GM18507 (cell line): ENCODE measurements around the gene FSD1.

Source experiments
- DNase-seq: peaks from one replicate; pipeline ENCODE4 v3.0.0; 2011; ENCODE audit warnings: low read depth; ENCODE audit not compliant: insufficient read length; ENCODE audit errors: extremely low spot score
- FAIRE-seq: peaks from 2 replicates; lab custom pipeline; 2011; peaks lifted over from hg19 to GRCh38; lab: Jason Lieb, UNC

The FSD1 gene

GRCh38 chr19:4371247-4372164, 67.1 kb downstream of the FSD1 start:
- DNase-seq (no peak), FAIRE-seq (no peak)

DNA sequence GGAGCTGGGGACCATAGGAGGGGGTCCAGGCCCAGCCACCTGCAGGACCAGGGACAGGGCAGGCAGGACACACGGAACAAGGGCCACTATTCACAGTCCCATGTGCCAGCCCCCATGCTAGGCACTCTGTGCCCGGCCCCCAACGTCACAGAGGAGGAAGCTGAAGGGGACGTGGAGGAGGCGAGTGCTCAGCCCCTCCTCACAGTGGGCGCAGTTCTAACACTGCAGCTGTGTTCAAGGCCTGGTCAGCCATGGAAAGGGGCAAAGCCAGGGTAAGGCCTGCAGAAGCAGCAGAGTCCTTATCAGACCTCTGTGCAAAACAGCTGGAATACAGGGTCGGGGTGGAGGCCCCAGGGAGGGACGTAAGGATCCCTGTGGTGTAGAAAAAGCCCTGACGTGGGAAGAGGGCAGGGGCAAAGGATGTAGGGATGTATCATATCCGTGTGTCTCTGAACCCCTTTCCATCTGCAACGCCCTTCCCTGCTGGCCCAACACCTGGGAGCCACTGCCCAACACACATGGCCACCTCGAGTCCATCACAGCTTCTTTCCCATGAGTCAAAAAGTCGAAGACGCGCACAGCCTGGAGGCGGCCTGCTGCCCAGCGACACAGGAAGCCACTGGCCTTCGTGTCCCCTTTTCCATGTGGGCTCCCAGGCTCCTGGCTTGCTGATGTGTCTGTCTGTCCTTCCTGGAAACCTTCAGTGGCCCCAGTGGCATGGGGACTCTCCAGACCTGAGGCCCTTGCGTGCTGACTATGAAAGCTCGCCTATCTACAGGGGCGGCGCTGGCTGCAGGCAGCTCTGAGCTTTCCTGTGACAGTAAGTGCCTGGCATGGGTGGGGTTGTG, 68.0 kb downstream of the FSD1 start:
- no peak for DNase-seq
- no peak for FAIRE-seq

GRCh38 chr19:4373013-4373367, 68.6 kb downstream of the FSD1 start:
- no peak for FAIRE-seq
- no peak for DNase-seq
